Fibroblast of skin of back (primary cell): ENCODE measurements around the gene GLI3.

ENCODE experiments used
- DNase-seq: peaks from one replicate; pipeline ENCODE4 v3.0.0-alpha.2; 2013

Gene GLI3

GRCh38 chr7:42174391-42174912, 62.6 kb downstream of the GLI3 start:
- no peak for DNase-seq

- no peak for DNase-seq
These were observed 66.3 kb downstream of the GLI3 start for GRCh38 chr7:42170724-42171123.

GRCh38 chr7:42168512-42168911, 68.5 kb downstream of the GLI3 start:
- no peak for DNase-seq

- DNase-seq: no peak
These were observed 69.3 kb downstream of the GLI3 start for GRCh38 chr7:42167631-42168236.

GRCh38 chr7:42167206-42167605, 69.8 kb downstream of the GLI3 start:
- DNase-seq: no peak

- DNase-seq: no peak
These were observed 72.1 kb downstream of the GLI3 start for GRCh38 chr7:42164881-42165428.

- DNase-seq: no peak
These were observed 74.3 kb downstream of the GLI3 start for GRCh38 chr7:42162560-42163325.

GRCh38 chr7:42161719-42162118, 75.3 kb downstream of the GLI3 start:
- no peak for DNase-seq

- no peak for DNase-seq
These were observed 75.9 kb downstream of the GLI3 start for GRCh38 chr7:42161110-42161509.

GRCh38 chr7:42159130-42159529, 77.9 kb downstream of the GLI3 start:
- DNase-seq: no peak

GRCh38 chr7:42156967-42157721, 79.9 kb downstream of the GLI3 start:
- DNase-seq: no peak

GRCh38 chr7:42156291-42156865, 80.6 kb downstream of the GLI3 start:
- DNase-seq: peak; percentile 72

- no peak for DNase-seq
These were observed 81.3 kb downstream of the GLI3 start for GRCh38 chr7:42155584-42156290.

- no peak for DNase-seq
These were observed 82.8 kb downstream of the GLI3 start for GRCh38 chr7:42154173-42154572.

GRCh38 chr7:42152329-42153205, 84.4 kb downstream of the GLI3 start:
- DNase-seq: no peak

- no peak for DNase-seq
These were observed 85.7 kb downstream of the GLI3 start for GRCh38 chr7:42151309-42151708.

- no peak for DNase-seq
These were observed 91.5 kb downstream of the GLI3 start for GRCh38 chr7:42145539-42145938.

- peak; percentile 71 for DNase-seq
These were observed 92.4 kb downstream of the GLI3 start for GRCh38 chr7:42144604-42145003.

- peak; percentile 71 for DNase-seq
These were observed 93.1 kb downstream of the GLI3 start for GRCh38 chr7:42143711-42144600.

GRCh38 chr7:42142089-42142488, 94.9 kb downstream of the GLI3 start:
- no peak for DNase-seq
